NK-92 (cell line): ENCODE measurements around the gene TMEM59L.
"Not testable (repeated sequence)": the region's sequence is repeated elsewhere in the genome, so short reads cannot be mapped to it uniquely, and the experiment has no call there.

Experiments
- DNase-seq: peaks from one replicate; lab custom pipeline; 2025; ENCODE audit not compliant: unreplicated experiment; lab: John Stamatoyannopoulos, UW

TMEM59L gene

DNA sequence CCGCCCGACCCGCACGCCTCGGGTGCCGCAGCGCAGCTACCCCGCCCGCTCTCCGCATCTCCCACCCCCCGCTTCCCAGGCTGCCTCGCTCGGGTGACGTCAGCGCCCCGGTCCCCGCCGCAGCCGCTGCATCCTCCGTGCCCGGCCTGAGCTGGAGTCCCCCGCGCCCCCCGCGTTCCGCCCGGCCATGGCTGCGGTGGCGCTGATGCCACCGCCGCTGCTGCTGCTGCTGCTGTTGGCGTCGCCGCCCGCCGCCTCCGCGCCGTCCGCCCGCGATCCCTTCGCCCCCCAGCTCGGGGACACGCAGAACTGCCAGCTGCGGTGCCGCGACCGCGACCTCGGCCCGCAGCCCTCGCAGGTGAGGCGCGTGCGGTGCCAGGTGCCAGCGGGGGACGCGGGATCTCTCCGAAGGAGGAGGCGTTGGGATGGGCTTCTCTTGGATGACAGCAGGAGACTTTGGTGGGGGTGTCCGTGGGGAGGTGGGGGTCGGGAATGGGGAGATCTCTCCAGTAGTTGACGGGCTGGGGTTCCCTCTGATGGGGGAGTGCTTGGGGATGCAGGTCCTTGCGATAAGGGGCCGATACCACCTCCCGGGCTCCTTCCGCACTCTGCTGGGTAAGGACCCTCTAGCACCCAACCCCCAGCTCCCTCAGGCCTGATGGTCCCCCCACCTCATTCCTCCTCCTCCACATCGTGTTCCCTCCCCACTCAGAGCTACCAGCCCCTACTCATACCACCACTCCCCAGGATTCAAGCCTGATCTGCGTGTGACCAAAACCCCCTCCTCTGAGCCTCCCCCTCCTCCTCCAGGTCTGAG, at the start of gene TMEM59L:
TMEM59L (plus strand) TSS at position 99 of the 817 bp plus-strand sequence; CDS start at position 188, 89 bp downstream.
- DNase-seq = no peak

- no peak for DNase-seq
Observed at GRCh38 chr19:18566953-18567352, 45.7 kb upstream of the TMEM59L start.

GRCh38 chr19:18568367-18568766, 44.3 kb upstream of the TMEM59L start:
- no peak for DNase-seq

DNA sequence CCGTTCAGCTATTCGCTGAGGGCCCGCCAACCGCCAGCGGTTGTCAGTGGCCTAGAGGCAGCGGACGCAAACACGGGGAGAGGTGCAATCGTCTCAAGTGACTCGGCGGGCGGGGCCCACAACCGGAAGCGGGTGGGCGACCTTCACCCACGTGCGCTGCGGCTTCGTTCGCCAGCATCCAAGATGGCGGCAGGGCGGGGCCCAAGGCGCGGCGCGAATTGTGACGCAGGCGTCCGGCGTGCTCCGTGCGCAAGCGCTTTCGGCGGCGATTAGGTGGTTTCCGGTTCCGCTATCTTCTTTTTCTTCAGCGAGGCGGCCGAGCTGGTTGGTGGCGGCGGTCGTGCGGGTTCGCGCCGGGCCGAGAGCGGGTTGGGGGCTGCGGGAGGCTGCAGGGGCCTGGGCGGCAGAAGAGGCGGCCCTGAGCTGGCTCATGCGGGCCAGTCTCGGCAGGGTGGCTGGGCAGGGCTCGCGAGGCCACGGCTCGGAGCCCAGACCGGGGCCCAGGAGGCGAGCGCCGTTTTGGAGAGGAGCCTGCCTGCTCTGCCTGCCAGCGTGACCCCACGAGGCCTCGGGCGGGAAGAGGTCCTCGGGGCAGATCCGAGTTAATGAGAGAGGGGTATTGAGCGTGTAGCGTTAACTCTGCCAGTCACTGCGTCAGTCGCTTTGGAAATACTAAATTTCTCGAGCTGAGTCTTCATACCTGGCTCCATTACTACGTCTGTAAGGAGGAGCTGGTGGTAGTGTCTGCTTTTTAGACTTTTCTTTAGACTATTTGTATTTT, 40.9 kb upstream of the TMEM59L start, which contains the start of gene UBA52:
UBA52 (plus strand) TSS at position 294 of the 781 bp plus-strand sequence. CDS start 1,444 bp downstream, outside the sequence.
- peak; percentile 87 for DNase-seq

DNA sequence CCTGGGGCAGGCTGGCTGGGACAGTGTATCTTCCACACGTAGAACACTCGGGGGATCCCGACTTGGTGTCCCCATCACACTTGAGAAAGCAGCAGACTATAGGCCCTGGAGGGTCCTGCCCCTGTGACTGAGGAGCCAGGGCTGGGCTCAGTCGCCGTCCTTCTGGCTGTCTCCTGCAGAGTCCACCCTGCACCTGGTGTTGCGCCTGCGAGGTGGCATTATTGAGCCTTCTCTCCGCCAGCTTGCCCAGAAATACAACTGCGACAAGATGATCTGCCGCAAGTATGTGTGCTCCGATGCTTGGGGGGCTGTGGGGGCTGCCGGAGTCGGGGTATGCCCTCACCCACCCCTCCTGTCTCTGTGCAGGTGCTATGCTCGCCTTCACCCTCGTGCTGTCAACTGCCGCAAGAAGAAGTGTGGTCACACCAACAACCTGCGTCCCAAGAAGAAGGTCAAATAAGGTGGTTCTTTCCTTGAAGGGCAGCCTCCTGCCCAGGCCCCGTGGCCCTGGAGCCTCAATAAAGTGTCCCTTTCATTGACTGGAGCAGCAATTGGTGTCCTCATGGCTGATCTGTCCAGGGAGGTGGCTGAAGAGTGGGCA, 37.9 kb upstream of the TMEM59L start:
- DNase-seq = no peak

- no peak for DNase-seq
Observed at GRCh38 chr19:18576383-18576782, 36.3 kb upstream of the TMEM59L start.

- DNase-seq = no peak
Observed at GRCh38 chr19:18577365-18577914, 35.2 kb upstream of the TMEM59L start.

GRCh38 chr19:18580311-18580710, 32.4 kb upstream of the TMEM59L start:
- no peak for DNase-seq

DNA sequence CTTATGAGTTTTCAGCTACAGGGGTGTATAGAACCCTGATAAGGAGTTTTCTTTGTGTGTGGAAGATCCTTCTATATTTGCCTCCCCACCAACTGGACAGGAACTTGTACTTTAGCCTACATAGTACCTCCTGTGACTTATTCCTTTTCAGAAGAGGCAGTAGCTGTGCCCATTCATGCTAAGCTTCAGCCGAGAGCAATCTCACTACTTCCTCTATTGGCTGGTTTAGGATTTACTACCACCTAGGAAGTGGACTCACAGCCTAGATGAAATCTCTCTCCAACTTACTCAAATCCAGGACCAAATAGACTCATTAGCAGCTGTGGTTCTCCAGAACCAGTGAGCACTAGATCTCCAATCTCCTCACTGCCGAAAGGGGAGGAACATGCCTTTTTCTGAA, 26.4 kb upstream of the TMEM59L start:
- DNase-seq = no peak

- no peak for DNase-seq
Observed at GRCh38 chr19:18587561-18587960, 25.1 kb upstream of the TMEM59L start.

- DNase-seq = no peak
Observed at GRCh38 chr19:18587962-18588610, 24.6 kb upstream of the TMEM59L start.

DNA sequence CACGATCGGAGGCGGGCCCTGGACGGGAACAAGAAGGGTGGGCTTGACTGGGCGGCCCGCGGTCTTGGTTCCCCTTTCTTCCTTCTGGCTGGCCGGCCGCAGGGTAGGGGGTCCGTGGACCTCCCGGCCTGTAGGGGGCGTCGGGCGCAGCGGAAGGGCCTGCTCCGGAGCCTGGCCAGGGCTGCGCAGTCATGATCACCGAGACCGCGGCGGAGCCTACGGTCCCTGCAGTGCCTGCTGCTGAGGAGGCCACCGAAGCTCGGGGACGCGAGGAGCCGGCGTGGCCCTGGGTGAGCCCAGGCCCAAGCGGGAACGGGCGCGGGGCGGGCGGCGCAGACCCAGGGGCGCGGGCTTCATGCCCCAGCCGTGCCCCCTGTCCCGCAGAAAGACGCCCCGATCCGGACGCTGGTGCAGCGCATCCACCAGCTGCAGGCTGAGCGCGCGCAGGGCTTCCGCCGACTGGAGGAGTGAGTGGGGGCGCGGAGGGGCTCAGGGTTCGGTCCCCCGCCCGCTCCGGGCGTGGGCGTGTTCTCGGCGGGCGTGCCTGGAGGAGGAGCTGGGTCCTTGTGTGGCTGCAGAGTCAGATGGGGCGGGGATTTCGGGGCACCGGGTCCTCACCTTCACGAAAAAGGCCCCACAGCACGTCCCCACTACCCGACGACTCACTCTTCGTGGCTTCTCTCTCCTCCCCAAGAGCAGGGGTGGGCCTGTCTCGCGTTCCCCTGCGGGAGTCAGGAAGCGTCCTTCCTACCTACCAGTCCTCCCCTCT, 23.9 kb upstream of the TMEM59L start, which contains the start of gene REX1BD:
REX1BD (plus strand) TSS at position 188 of the 769 bp plus-strand sequence; CDS start at position 192, 4 bp downstream.
- DNase-seq = peak; percentile 51

- DNase-seq = no peak
Observed at GRCh38 chr19:18589380-18590272, 23.0 kb upstream of the TMEM59L start.

GRCh38 chr19:18590273-18591272, 22.1 kb upstream of the TMEM59L start:
- no peak for DNase-seq

DNA sequence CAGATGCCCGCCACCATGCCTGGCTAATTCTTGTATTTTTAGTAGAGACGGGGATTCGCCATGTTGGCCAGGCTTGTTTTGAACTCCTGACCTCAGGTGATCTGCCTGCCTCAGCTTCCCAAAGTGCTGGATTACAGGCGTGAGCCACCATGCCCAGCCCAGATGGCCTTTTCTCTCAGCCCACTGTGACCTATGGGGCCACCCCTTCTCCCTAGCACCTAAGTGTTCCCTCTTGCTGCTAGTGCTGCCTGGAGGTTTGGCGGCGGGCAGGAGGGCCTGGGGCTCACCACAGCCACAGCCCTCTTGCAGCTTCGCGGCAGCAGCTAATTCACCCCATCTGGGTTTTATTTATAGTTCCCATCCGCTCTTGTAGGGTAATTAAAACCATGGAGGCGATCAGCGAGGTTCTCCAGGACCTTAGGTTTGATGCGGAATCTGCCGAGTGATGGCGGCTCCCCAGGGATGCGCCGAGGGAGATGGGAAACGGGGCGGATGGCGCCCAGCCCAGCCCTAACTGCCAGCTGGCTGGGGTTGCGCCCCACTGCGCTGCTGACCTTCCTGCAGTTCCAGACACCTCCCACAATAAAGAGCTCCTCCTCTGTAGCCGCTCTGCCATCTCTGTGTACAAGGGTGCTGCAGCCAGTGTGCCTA, 20.8 kb upstream of the TMEM59L start:
- DNase-seq = no peak

GRCh38 chr19:18592732-18593131, 19.9 kb upstream of the TMEM59L start:
- DNase-seq = not testable (repeated sequence)
